SU-DHL-6 (cell line): Measurements from ENCODE around the gene EPB41L4A.

Experiments
- H2AFZ ChIP-seq: fragments of 200-600 bp; sonication (generic); 2 replicates; pipeline ENCODE4 v1.6.1; 2014; ENCODE audit warnings: low read depth, mild to moderate bottlenecking, moderate library complexity, mixed read lengths, antibody characterized with exemption, low read length; ENCODE audit not compliant: severe bottlenecking
- H3F3A ChIP-seq: fragments of 200-600 bp; shearing (Covaris generic); 2 replicates; pipeline ENCODE4 v1.6.0; 2016; ENCODE audit warnings: antibody characterized with exemption, mild to moderate bottlenecking; ENCODE audit not compliant: insufficient read depth
- H3K27ac ChIP-seq: fragments of 200-600 bp; sonication (generic); 2 replicates; pipeline ENCODE4 v1.5.1; 2016; ENCODE audit warnings: low read depth, mild to moderate bottlenecking, low read length, moderate library complexity, mixed read lengths
- H3K27me3 ChIP-seq: fragments of 200-600 bp; sonication (generic), shearing (Covaris generic); 2 replicates; pipeline ENCODE4 v1.6.0; 2014; ENCODE audit warnings: mild to moderate bottlenecking, low read length
- H3K36me3 ChIP-seq: fragments of 200-600 bp; sonication (generic); 2 replicates; pipeline ENCODE4 v1.6.1; 2014; ENCODE audit warnings: mild to moderate bottlenecking, low read length, mixed read lengths
- H3K4me2 ChIP-seq: fragments of 300-600, 200-600 bp; shearing (Covaris generic), sonication (generic); 2 replicates; pipeline ENCODE4 v1.6.0; 2014; ENCODE audit warnings: low read length, low read depth, mild to moderate bottlenecking; ENCODE audit not compliant: poor library complexity, severe bottlenecking
- H3K4me3 ChIP-seq: fragments of 200-600 bp; sonication (generic); 2 replicates; pipeline ENCODE4 v1.5.1; 2014; ENCODE audit warnings: antibody characterized with exemption, low read length, mild to moderate bottlenecking, mixed read lengths; ENCODE audit not compliant: insufficient read depth, poor library complexity, severe bottlenecking
- H3K79me2 ChIP-seq: fragments of 200-600 bp; sonication (generic); 2 replicates; pipeline ENCODE4 v1.6.1; 2014; ENCODE audit warnings: mild to moderate bottlenecking, low read length, moderate library complexity; ENCODE audit not compliant: insufficient read depth
- H3K9ac ChIP-seq: fragments of 200-600 bp; sonication (generic); 2 replicates; pipeline ENCODE4 v1.7.0; 2014; ENCODE audit warnings: mild to moderate bottlenecking, low read length
- H3K9me2 ChIP-seq: fragments of 200-600 bp; sonication (generic); replicated peaks from 2 replicates; pipeline ENCODE4 v1.6.1; 2014; ENCODE audit warnings: low read length; ENCODE audit not compliant: insufficient read depth
- H3K9me3 ChIP-seq: fragments of 200-600 bp; sonication (generic); 2 replicates; pipeline ENCODE4 v1.6.1; 2014; ENCODE audit warnings: low read length, mixed read lengths; ENCODE audit not compliant: insufficient read depth
- H4K20me1 ChIP-seq: fragments of 200-600 bp; sonication (generic); 2 replicates; pipeline ENCODE4 v1.6.1; 2014; ENCODE audit warnings: low read depth, mild to moderate bottlenecking, antibody characterized with exemption, low read length, moderate library complexity, mixed read lengths
- EZH2phosphoT487 ChIP-seq: fragments of 200-600 bp; sonication (generic), shearing (Covaris generic); conservative IDR thresholded peaks from 2 replicates; pipeline ENCODE4 v1.6.1; 2018; ENCODE audit warnings: mild to moderate bottlenecking, antibody characterized with exemption, low read length, moderate library complexity, mixed read lengths
- TF ChIP-seq, protein P1 (sequence below): fragments of 200-600 bp; sonication (generic); IDR thresholded peaks from one replicate; pipeline ENCODE4 v1.5.1; 2017; ENCODE audit warnings: antibody characterized with exemption, mild to moderate bottlenecking, low read length, moderate library complexity; ENCODE audit not compliant: insufficient read depth, poor library complexity, severe bottlenecking

EPB41L4A gene

DNA sequence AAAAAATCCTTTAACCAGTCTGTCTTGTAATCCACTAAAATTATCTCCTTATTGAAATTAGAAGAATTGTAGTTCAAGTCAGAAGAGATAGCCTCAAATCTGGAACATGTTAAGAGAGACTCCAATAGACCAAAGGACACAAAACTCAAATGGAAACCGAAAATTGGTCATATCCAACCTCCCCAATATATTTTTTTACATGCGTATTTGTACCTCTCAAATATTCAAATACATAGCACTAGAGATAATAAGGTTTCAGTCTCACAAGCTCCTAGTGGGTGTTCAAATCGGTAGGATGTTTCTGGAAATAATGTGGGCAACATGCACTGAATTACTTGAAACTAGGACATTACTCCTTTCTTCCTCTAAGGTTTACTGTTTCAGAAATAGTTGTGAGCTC is 33.5 kb downstream of the EPB41L4A start:
- Histone ChIP-seq H3K4me3 (no peak overlapping the region), H3F3A (no peaks in the 10 kb centered on the region), H3K79me2 (no peaks in the 10 kb centered on the region), H3K27ac (no peak overlapping the region), H2AFZ (no peak overlapping the region), H3K4me2 (no peak overlapping the region), H3K9me3 (no peaks in the 10 kb centered on the region), H3K9me2 (no peaks in the 10 kb centered on the region), H3K27me3 (no peaks in the 10 kb centered on the region), H3K9ac (no peak overlapping the region), H4K20me1 (no peaks in the 10 kb centered on the region), H3K36me3 (no peaks in the 10 kb centered on the region)
- TF ChIP-seq, protein P1, sequence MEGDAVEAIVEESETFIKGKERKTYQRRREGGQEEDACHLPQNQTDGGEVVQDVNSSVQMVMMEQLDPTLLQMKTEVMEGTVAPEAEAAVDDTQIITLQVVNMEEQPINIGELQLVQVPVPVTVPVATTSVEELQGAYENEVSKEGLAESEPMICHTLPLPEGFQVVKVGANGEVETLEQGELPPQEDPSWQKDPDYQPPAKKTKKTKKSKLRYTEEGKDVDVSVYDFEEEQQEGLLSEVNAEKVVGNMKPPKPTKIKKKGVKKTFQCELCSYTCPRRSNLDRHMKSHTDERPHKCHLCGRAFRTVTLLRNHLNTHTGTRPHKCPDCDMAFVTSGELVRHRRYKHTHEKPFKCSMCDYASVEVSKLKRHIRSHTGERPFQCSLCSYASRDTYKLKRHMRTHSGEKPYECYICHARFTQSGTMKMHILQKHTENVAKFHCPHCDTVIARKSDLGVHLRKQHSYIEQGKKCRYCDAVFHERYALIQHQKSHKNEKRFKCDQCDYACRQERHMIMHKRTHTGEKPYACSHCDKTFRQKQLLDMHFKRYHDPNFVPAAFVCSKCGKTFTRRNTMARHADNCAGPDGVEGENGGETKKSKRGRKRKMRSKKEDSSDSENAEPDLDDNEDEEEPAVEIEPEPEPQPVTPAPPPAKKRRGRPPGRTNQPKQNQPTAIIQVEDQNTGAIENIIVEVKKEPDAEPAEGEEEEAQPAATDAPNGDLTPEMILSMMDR: no peak
- no peak for TF ChIP-seq EZH2phosphoT487

DNA sequence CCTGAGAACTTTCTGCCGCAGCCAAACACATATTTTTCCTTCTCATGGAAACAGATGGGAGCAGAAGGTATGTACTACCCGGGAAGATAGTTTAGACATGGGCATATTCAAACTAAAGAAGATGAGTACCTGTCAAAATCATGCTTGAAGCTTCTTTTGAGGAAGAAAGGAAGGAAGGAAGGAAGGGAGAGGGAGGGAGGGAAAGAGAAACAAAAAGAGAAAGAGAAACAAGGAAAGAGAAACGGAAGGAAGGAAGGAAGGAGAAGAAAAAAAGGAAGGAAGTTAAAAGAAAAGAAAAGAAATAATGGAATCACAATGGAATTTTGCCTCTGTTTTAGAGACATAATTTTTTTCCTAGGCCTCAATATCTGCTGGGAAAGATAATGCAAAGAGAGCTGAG is 34.6 kb downstream of the EPB41L4A start:
- Histone ChIP-seq H3K4me3 (no peak overlapping the region), H2AFZ (no peak overlapping the region), H4K20me1 (no peaks in the 10 kb centered on the region), H3K27ac (no peak overlapping the region), H3K79me2 (no peaks in the 10 kb centered on the region), H3K9me3 (no peaks in the 10 kb centered on the region), H3K27me3 (no peaks in the 10 kb centered on the region), H3K36me3 (no peaks in the 10 kb centered on the region), H3K9ac (no peak overlapping the region), H3F3A (no peaks in the 10 kb centered on the region), H3K9me2 (no peaks in the 10 kb centered on the region), H3K4me2 (no peak overlapping the region)
- TF ChIP-seq EZH2phosphoT487: no peak
- TF ChIP-seq, protein P1: no peak

DNA sequence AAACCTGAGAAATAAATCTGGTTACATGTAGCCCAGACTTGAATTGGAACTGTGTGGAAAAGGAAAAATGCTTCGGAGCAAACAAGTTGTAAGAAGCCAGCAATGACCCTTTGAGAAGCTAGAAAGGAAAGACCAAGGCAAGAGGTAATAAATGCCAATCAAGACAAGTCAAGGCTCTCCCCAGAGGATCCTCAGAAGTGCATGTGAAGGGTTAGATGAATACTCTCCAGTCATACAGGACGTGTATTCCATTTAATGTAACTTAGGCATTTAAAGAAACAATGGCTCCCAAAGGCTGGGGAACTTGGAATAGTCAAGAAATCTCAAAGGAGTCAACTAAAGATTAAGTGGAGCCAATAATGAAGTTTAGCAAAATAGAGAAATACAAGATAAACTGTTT is 36.2 kb downstream of the EPB41L4A start:
- no peaks in the 10 kb centered on the region for H3K27me3 ChIP-seq
- H3K4me2 ChIP-seq: no peak overlapping the region
- TF ChIP-seq, protein P1: no peak
- TF ChIP-seq EZH2phosphoT487: no peak

DNA sequence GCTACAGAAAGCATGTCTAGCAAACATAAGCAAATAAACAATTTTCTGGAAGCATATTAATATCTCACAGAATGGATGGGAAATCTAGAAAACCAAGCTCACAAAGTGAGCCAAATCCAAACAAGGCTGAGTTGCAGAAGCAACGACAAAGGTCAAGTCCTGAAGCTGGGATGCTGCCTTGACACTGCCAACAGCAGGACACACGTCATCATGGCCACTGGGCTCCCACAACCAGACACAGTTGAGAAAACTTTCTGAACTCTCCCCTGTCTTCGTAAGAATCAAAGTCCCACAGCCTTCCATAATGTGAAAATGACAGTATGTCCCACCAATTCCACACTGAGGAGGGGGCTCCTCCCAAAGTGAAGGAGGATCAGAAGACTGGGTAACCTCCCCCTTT is 37.6 kb downstream of the EPB41L4A start:
- Histone ChIP-seq H3K9ac (no peak overlapping the region), H3K9me2 (no peaks in the 10 kb centered on the region), H3K9me3 (no peaks in the 10 kb centered on the region), H3K4me3 (no peak overlapping the region), H3F3A (no peaks in the 10 kb centered on the region), H3K27ac (no peak overlapping the region), H3K4me2 (no peak overlapping the region), H3K79me2 (no peaks in the 10 kb centered on the region), H3K36me3 (no peaks in the 10 kb centered on the region), H3K27me3 (no peaks in the 10 kb centered on the region), H2AFZ (no peak overlapping the region), H4K20me1 (no peaks in the 10 kb centered on the region)
- TF ChIP-seq, protein P1: no peak
- TF ChIP-seq EZH2phosphoT487: no peak

More for the DNA sequence above, 36.2 kb downstream of the EPB41L4A start:
- Histone ChIP-seq H2AFZ (no peak overlapping the region), H3K4me3 (no peak overlapping the region), H3K9ac (no peak overlapping the region), H4K20me1 (no peaks in the 10 kb centered on the region), H3K9me2 (no peaks in the 10 kb centered on the region), H3K9me3 (no peaks in the 10 kb centered on the region), H3K79me2 (no peaks in the 10 kb centered on the region), H3F3A (no peaks in the 10 kb centered on the region), H3K27ac (no peak overlapping the region), H3K36me3 (no peaks in the 10 kb centered on the region)
